GM12801 (cell line): ENCODE results near the gene FOXL2.
A peak's percentile ranks its signal among the peaks of the same experiment; 100 is the strongest.

Experiments used
- TF ChIP-seq, protein P1 (sequence below): IDR thresholded peaks from one replicate; pipeline ENCODE4 v1.5.1; 2011; ENCODE audit warnings: control low read depth; ENCODE audit not compliant: insufficient read length; ENCODE audit errors: extremely low read depth

Gene FOXL2

DNA sequence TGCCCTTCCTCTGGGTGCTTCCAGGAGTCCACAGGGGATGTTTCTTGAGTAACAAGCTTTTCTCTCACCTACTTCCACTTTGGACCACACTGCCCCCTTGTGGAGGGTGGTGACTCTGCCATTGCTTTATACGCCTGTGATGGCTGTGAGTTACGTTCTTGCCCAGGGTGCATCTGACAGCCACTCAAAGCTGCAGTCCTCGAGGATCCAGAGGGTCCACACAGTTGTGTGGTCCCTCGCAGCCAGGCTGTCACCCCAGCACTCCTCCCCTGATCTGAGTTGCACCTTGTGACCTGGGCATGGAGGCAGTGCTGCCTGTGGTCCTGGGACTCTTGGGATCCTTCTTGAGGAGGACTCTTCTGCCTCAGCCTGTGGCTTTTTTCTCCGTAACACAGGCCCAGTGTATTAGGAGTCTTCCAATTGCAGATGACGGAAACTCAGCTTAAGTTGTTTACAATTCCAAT lies 23.4 kb downstream of the FOXL2 start:
- TF ChIP-seq, protein P1, sequence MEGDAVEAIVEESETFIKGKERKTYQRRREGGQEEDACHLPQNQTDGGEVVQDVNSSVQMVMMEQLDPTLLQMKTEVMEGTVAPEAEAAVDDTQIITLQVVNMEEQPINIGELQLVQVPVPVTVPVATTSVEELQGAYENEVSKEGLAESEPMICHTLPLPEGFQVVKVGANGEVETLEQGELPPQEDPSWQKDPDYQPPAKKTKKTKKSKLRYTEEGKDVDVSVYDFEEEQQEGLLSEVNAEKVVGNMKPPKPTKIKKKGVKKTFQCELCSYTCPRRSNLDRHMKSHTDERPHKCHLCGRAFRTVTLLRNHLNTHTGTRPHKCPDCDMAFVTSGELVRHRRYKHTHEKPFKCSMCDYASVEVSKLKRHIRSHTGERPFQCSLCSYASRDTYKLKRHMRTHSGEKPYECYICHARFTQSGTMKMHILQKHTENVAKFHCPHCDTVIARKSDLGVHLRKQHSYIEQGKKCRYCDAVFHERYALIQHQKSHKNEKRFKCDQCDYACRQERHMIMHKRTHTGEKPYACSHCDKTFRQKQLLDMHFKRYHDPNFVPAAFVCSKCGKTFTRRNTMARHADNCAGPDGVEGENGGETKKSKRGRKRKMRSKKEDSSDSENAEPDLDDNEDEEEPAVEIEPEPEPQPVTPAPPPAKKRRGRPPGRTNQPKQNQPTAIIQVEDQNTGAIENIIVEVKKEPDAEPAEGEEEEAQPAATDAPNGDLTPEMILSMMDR, result peak; percentile 71

DNA sequence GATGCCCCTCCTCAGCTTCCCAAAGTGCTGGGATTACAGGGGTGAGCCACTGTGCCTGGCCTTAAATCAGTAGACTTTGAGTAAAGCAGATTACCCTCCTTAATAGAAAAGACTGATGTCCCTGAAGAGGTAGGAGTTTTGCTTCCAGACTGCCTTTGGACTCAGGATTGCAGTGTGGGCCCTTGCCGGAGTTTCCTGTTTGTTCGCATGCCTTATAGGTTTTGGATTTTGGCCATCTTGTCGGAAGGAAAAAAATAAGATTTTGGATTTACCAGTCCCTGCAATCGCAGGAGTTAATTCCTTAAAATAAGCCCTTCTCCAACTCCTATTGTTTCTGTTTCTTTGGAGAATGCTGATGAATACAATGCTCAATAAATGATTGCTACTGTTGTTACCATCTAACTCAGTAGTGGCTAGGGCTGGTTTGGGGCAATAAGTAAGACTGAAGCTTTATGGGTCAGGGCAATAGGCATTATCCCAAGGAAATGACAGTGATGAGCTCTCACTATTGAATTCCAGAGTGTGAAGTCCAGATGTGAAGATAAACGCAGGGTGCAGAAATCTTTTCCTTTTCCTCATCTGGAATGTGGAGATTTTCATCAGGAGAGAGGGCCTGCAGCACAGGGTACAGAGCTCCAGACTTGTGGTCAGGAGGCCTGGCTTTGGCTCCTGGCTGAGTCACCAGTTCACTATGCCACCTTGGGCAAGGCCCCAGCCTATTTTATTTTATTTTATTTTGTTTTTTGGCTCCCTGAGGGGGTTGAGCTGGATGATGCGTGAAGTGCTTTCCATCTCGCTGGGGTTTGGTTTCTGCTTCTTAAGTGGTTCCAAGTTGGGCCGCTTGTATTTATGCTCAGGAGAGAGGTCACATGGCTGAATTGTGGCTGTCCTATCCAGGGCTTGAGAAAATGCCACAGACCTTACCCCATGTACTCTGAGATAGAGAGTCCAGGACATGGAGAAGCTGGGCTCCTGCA lies 25.3 kb downstream of the FOXL2 start:
- TF ChIP-seq, protein P1, result no peak

DNA sequence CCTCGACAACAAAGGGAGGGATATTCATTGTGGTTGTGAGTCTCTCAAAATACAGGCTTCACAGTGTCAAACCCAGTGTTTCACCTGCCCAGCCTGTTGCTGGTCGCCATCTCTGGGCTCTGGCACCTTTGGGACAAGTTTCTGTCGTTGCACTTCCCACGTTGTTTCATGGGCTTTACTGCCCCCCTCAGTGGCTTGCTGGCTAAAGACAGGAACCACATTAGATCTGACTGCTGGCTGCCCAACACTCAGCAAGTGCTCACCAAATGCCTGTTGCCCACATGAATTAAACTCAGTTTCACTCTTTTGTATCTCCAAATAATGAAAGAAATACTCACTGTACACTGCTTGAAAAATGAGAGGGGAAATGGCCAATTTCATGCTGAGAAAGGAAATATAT lies 27.6 kb downstream of the FOXL2 start:
- TF ChIP-seq, protein P1, result no peak

DNA sequence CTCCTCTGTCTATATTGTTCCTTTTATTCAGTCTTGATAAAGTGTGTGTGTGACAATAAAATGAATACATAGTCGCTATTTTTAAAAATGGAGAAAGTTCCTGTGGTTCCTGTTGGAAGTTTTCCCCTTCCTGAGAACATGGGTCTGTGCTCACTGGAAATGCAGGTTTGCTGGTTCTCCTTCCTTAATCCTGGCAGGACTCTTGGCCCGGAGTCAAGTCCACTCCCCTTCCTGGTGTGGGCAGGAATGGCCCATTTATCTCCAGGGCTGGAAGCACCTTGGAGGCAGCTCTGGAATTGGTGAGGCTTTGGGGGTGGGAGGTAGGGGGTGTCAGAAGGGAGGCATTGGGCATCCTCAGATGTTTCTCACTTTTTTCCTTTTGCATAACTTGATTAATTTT lies 30.1 kb downstream of the FOXL2 start:
- TF ChIP-seq, protein P1, result no peak

DNA sequence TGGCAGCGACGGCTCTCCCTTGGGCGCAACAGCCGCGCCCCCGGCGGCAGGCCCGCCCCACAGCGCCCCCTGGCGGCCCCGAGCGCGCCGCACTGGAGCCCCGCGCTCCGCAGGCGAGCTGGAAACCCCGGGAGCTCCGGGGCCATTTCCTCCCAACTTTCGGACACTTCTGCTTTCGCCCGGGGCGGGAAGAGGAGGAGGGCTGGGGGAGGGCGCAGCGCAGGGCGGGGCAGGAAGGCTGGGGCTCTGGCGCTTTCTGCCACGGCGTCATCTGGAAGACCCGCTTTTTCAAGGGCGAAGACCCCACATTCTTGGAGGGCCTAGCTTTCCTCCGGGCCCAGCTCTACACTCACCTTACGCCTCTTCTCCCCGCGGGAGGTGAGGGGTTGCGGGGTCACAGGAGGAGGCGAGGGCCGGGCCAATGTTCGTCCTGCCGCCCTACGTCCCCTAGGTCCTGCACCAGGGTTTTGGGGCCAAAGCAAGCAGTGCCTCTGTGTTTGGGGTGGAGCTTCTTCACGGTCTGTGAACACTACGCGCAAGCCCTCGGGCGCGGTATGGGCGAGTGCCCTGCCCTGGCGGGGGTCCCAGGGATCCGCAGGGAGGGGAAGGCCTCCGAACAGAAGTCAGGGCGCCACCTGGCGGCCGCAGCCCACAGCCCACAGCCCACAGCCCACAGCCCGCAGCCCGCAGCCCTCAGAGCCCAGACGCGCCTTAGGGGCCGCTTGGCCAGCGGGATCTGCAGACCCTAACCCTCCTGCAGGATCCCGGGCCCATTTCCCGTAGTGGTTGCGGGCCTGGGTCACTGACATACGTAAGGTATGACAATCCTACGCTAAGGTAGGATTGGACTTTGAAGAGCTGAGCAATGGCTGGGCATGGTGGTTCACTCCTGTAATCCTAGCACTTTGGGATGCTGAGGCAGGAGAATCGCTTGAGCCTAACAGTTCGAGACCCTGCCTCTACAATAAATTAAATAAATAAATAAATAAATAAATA lies 31.1 kb downstream of the FOXL2 start:
- TF ChIP-seq, protein P1, result no peak

DNA sequence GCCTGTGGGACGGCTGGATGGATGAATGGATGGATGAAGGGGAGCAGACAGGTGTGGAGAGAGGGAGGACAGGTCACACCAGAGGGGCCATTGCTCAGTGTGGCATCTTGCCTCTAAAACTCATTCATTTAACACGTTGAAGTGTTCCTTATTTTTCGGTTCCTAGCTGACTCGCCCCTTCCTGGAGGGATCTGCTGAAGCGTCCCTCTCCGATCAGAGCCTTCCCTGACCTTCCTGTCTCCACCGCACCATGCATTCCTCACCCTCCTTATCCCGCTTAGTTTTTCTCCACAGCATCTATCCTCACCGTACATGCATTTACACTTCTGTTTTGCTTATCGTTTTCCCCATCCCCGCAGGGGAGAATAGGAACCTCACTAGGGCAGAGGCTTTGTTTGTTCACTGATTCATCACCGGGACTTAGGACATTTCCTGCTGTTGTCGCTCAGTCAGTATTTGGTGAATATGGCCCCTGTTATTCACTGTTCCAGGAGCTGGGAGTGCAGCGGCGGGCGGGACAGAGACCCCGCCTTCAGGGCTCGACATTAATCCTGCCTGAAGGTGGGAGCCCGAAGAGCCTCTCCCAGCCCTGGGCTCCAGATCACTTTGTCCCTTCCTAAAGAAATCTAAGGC lies 32.0 kb downstream of the FOXL2 start:
- TF ChIP-seq, protein P1, result no peak
